Measurements from ENCODE around the gene QSOX2. TPM values are rescaled to one million over a fixed set of nuclear protein-coding genes. Genes with fewer than 3 reads are reported as not detected.

The QSOX2 gene
- total RNA-seq, 4 donors from 2014 or later, result 3.4 to 7.2 (median 5.2) TPM

GRCh38 chr9:136247947-136248637 is 2.5 kb upstream of the QSOX2 start:
- 70% methylated on average over 5 of the region's 24 CpGs; no CpG with 5 or more reads in 1 of the 2 donors for WGBS, 2 donors (ENCODE audit: low coverage in 1 of 2)
- TF ChIP-seq, protein P1, sequence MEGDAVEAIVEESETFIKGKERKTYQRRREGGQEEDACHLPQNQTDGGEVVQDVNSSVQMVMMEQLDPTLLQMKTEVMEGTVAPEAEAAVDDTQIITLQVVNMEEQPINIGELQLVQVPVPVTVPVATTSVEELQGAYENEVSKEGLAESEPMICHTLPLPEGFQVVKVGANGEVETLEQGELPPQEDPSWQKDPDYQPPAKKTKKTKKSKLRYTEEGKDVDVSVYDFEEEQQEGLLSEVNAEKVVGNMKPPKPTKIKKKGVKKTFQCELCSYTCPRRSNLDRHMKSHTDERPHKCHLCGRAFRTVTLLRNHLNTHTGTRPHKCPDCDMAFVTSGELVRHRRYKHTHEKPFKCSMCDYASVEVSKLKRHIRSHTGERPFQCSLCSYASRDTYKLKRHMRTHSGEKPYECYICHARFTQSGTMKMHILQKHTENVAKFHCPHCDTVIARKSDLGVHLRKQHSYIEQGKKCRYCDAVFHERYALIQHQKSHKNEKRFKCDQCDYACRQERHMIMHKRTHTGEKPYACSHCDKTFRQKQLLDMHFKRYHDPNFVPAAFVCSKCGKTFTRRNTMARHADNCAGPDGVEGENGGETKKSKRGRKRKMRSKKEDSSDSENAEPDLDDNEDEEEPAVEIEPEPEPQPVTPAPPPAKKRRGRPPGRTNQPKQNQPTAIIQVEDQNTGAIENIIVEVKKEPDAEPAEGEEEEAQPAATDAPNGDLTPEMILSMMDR (IDR thresholded peaks at IDR 0.05), result no peak
- TF ChIP-seq EP300 (IDR thresholded peaks at IDR 0.05), result no peak
- no peak for TF ChIP-seq POLR2AphosphoS5 (IDR thresholded peaks at IDR 0.05)
- TF ChIP-seq POLR2A (IDR thresholded peaks at IDR 0.05), result no peak
- Histone ChIP-seq H3K27ac (no peak overlapping the region), H3K4me1 (peaks cover 3 to 28% (median 10%) of the 10 kb centered on the region in 3 donors), H3K4me3 (no peak overlapping the region), H3K9me3 (no peaks in the 10 kb centered on the region), H3K27me3 (peaks cover 9% of the 10 kb centered on the region), H3K36me3 (no peaks in the 10 kb centered on the region)
- no peak for ATAC-seq

DNA sequence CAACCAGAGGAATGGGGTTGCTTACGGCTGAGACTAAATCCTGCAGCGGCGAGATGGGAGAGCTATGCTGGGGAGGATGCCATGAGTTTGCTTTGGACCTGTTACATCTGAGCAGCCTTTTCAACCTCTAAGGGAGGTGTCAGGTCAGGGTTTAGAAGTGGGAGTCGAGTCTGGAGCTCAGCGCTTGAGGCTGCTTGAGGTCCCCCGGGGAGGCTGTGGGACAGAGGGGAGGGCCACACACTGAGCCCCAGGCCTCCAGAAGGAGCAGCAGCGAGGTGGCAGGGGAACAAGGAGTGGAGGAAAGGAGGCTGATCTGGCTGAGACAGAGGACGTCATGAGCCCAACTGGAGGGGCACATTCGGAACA is 1.9 kb upstream of the QSOX2 start:
- Histone ChIP-seq H3K27ac (no peak overlapping the region), H3K4me1 (peaks cover 3 to 33% (median 10%) of the 10 kb centered on the region in 3 donors), H3K27me3 (peaks cover 3% of the 10 kb centered on the region), H3K4me3 (no peak overlapping the region), H3K36me3 (no peaks in the 10 kb centered on the region), H3K9me3 (no peaks in the 10 kb centered on the region)
- 40 to 66% methylated on average over 1 to 4 of the region's 9 CpGs for WGBS, 2 donors (ENCODE audit: low coverage in 1 of 2)
- no peak for ATAC-seq
- TF ChIP-seq, protein P1 (IDR thresholded peaks at IDR 0.05), result no peak
- TF ChIP-seq POLR2AphosphoS5 (IDR thresholded peaks at IDR 0.05) (no peak), EP300 (IDR thresholded peaks at IDR 0.05) (no peak), POLR2A (IDR thresholded peaks at IDR 0.05) (no peak)

GRCh38 chr9:136246849-136247550 is 1.4 kb upstream of the QSOX2 start:
- Histone ChIP-seq H3K27me3 (no peaks in the 10 kb centered on the region), H3K4me3 (no peak overlapping the region), H3K36me3 (no peaks in the 10 kb centered on the region), H3K4me1 (peaks cover 3 to 34% (median 10%) of the 10 kb centered on the region in 3 donors), H3K27ac (no peak overlapping the region), H3K9me3 (no peaks in the 10 kb centered on the region)
- ATAC-seq, result no peak
- WGBS, 2 donors (ENCODE audit: low coverage in 1 of 2), result 72% methylated on average over 22 of the region's 26 CpGs; no CpG with 5 or more reads in 1 of the 2 donors
- TF ChIP-seq EP300 (IDR thresholded peaks at IDR 0.05) (no peak), POLR2AphosphoS5 (IDR thresholded peaks at IDR 0.05) (no peak), POLR2A (IDR thresholded peaks at IDR 0.05) (no peak)

DNA sequence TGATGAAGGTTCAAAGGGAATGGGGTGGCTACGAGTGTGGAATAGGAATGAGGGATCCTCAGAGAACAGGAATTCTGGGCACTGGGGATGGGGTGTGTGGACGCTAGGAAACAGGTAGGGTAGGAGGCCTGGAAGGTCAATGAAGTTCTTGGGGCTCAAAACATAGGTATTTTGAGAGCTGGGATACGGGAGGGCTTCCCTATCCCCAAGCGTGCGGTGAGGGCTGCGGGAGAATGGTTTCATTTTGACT is 718 bp downstream of the QSOX2 start:
- Histone ChIP-seq H3K27me3 (no peaks in the 10 kb centered on the region), H3K36me3 (no peaks in the 10 kb centered on the region), H3K4me1 (peaks cover 3 to 42% (median 10%) of the 10 kb centered on the region in 3 donors), H3K27ac (no peak overlapping the region), H3K4me3 (peak overlapping the region; percentile 86 to 89), H3K9me3 (no peaks in the 10 kb centered on the region)
- TF ChIP-seq, protein P1 (IDR thresholded peaks at IDR 0.05), result no peak
- TF ChIP-seq POLR2AphosphoS5 (IDR thresholded peaks at IDR 0.05) (no peak), EP300 (IDR thresholded peaks at IDR 0.05) (no peak), POLR2A (IDR thresholded peaks at IDR 0.05) (no peak)
- ATAC-seq, result no peak
- 2% methylated on average over 6 of the region's 6 CpGs for WGBS, 2 donors (ENCODE audit: low coverage in 1 of 2)

DNA sequence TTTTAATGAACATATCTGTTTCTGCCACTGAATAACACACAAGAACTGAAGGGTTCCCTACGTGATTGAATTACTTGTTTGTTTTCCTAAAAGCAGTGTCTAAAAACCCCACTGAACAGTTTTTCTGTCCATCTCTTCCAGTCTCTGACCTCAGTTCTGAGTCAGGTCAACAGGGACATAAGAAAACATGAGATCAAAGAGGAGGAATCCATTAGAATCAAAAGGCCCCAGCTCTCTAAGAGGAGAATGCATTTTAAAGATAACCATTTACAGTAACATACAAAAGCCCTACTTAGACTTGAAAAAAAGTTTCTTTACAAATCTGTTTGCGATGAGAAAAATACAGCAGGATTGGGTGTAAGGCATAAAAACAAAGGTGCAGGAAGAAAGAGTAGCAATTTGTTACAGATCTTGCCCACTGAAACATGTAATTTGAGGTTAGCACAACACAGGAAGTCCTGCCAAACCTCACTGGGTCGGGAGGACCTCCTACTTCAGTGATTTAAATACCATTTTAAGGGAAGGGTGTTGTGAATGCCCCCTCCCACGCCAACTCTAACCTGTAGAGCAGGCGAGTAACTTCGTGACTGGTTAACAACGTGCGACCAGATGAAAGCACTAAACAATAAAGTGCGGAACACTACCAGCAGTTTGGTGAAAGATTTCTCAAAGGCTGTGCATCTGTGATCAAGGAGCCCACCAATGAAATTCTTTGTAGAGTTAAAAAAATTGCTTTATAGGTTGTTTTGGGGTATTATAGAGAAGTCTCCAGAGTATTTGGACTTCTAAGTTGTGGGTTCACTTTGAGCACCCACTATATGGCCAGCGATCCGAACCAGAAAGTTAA is 1.3 kb downstream of the QSOX2 start:
- Histone ChIP-seq H3K27me3 (no peaks in the 10 kb centered on the region), H3K36me3 (no peaks in the 10 kb centered on the region), H3K4me3 (peak overlapping the region in 1 of 2 donors; percentile 89), H3K27ac (no peak overlapping the region), H3K9me3 (no peaks in the 10 kb centered on the region), H3K4me1 (peaks cover 3 to 47% (median 10%) of the 10 kb centered on the region in 3 donors)
- WGBS, 2 donors (ENCODE audit: low coverage in 1 of 2), result 37% methylated on average over 8 to 10 of the region's 11 CpGs
- ATAC-seq, result no peak
- TF ChIP-seq EP300 (IDR thresholded peaks at IDR 0.05) (no peak), POLR2AphosphoS5 (IDR thresholded peaks at IDR 0.05) (no peak), POLR2A (IDR thresholded peaks at IDR 0.05) (no peak)
- TF ChIP-seq, protein P1 (IDR thresholded peaks at IDR 0.05), result no peak
